MM.1S (cell line): ENCODE measurements around the gene BPIFA3.

Experiments used
- CTCF ChIP-seq: fragments of 300-600 bp; sonication (generic); IDR thresholded peaks from 2 replicates; pipeline ENCODE4 v1.5.1; 2016; ENCODE audit warnings: antibody characterized with exemption, low read length, mixed read lengths
- EZH2phosphoT487 ChIP-seq: fragments of 300-600 bp; sonication (generic); IDR thresholded peaks from 2 replicates; pipeline ENCODE4 v1.6.1; 2018; ENCODE audit warnings: antibody characterized with exemption, low read length

GRCh38 chr20:33175123-33175522 lies 42.0 kb upstream of the BPIFA3 start:
- no peak for TF ChIP-seq CTCF
- no peak for TF ChIP-seq EZH2phosphoT487
